ENCODE measurements around the gene GID8. TPM values are rescaled to one million over a fixed set of nuclear protein-coding genes. Genes with fewer than 3 reads are reported as not detected.

The GID8 gene
- total RNA-seq, 4 donors from 2014 or later: 30.4 to 57.0 (median 45.1) TPM

DNA sequence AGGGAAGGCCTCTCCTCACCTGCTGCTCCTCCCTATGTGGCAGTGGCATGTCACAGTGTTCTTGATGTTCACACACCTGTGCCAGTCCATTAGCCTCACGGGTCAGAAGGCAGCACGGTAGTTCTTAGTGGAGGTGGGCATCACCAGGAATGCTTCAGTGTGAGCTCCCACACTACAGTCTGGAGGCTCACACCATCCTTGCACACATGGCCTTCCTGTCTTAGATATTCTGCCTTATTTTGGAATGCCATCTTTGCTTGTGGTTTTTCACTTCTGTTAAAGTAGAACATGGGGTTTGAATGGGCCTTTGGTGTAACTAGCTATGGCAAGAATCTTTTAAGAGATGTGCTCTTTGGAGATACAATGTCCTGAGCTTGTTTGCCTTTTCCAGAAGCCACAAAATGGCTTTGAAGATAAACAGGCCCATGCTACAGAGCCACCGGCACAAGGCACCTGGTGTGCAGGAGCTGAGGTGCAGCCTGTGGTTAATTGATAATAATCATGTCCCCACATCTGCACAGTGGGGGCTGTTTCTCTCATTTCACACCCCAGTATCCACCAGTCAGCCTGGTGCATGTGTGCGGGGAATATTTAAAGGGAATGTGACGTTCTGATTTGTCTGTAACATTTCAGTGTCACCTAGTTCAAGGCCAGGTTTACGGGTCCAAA lies 11.3 kb downstream of the GID8 start:
- no peak for TF ChIP-seq POLR2AphosphoS5 (IDR thresholded peaks at IDR 0.05)
- no peak for TF ChIP-seq EP300 (IDR thresholded peaks at IDR 0.05)
- TF ChIP-seq, protein P1, sequence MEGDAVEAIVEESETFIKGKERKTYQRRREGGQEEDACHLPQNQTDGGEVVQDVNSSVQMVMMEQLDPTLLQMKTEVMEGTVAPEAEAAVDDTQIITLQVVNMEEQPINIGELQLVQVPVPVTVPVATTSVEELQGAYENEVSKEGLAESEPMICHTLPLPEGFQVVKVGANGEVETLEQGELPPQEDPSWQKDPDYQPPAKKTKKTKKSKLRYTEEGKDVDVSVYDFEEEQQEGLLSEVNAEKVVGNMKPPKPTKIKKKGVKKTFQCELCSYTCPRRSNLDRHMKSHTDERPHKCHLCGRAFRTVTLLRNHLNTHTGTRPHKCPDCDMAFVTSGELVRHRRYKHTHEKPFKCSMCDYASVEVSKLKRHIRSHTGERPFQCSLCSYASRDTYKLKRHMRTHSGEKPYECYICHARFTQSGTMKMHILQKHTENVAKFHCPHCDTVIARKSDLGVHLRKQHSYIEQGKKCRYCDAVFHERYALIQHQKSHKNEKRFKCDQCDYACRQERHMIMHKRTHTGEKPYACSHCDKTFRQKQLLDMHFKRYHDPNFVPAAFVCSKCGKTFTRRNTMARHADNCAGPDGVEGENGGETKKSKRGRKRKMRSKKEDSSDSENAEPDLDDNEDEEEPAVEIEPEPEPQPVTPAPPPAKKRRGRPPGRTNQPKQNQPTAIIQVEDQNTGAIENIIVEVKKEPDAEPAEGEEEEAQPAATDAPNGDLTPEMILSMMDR (IDR thresholded peaks at IDR 0.05): no peak
- no peak for TF ChIP-seq POLR2A (IDR thresholded peaks at IDR 0.05)
- Histone ChIP-seq H3K4me1 (peaks cover 24% of the 10 kb centered on the region), H3K4me3 (no peak overlapping the region), H3K27me3 (no peaks in the 10 kb centered on the region), H3K27ac (no peak overlapping the region), H3K9me3 (no peaks in the 10 kb centered on the region), H3K36me3 (peaks cover 57% of the 10 kb centered on the region)
- no peak for DNase-seq (ENCODE audit: low spot score in 2 of 2)
- WGBS: 94% methylated on average over 6 of the region's 6 CpGs

DNA sequence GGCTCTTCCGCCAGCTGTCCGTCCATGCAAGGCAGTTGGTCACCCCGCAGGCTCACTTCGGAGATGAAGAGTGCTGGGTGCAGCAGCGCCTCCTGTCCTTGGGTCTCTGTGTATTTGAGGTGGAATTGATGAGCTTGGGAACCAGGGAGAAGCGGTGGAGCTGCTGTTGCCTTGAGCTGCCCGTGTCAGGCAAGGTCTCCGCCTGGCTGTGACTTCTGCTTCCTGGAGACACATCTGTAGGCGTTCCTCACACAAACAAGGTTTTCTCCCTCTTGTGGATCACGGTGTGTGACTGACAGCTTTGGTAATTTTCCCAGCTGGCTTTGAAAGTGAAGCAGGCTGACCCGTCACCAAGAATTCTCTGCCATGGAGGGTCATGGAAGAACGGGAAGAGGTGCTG lies 12.0 kb downstream of the GID8 start:
- Histone ChIP-seq H3K36me3 (peaks cover 51% of the 10 kb centered on the region), H3K4me1 (peaks cover 30% of the 10 kb centered on the region)

DNA sequence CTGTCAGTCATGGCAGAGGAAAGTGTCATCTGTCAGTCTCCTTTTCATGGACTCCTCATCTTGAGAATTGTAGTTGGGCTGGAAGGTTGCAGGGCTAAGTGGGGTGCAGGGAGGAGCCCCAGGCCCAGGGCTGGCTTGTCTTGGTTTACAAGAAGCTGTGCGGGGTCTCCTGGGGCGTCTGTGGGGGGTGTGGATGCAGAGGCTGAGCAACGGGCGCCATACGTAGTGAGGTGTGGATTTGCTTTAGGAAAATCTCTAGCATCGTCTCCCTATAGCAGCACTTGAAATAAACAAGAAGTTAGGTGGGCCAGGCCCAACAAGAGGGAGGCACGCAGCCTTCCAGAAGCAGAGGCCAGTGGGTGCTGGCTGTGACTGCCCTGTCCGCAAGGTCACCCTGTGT lies 12.8 kb downstream of the GID8 start:
- no peaks in the 10 kb centered on the region for H3K27me3 ChIP-seq
- TF ChIP-seq, protein P1 (IDR thresholded peaks at IDR 0.05): no peak
- TF ChIP-seq EP300 (IDR thresholded peaks at IDR 0.05): no peak
- TF ChIP-seq POLR2AphosphoS5 (IDR thresholded peaks at IDR 0.05): no peak
- no peak for TF ChIP-seq POLR2A (IDR thresholded peaks at IDR 0.05)
- no peak overlapping the region for H3K4me3 ChIP-seq
- H3K9me3 ChIP-seq: no peaks in the 10 kb centered on the region
- H3K36me3 ChIP-seq: peaks cover 43% of the 10 kb centered on the region
- WGBS: 98% methylated on average over 8 of the region's 8 CpGs
- no peak for DNase-seq (ENCODE audit: low spot score in 2 of 2)
- H3K27ac ChIP-seq: no peak overlapping the region
- peaks cover 30% of the 10 kb centered on the region for H3K4me1 ChIP-seq

More for the DNA sequence above, 12.0 kb downstream of the GID8 start:
- Histone ChIP-seq H3K27me3 (no peaks in the 10 kb centered on the region), H3K4me3 (no peak overlapping the region), H3K9me3 (no peaks in the 10 kb centered on the region), H3K27ac (no peak overlapping the region)
- TF ChIP-seq POLR2AphosphoS5 (IDR thresholded peaks at IDR 0.05): no peak
- TF ChIP-seq, protein P1 (IDR thresholded peaks at IDR 0.05): no peak
- no peak for TF ChIP-seq EP300 (IDR thresholded peaks at IDR 0.05)
- TF ChIP-seq POLR2A (IDR thresholded peaks at IDR 0.05): no peak
- DNase-seq (ENCODE audit: low spot score in 2 of 2): no peak
- WGBS: 88% methylated on average over 11 of the region's 12 CpGs

DNA sequence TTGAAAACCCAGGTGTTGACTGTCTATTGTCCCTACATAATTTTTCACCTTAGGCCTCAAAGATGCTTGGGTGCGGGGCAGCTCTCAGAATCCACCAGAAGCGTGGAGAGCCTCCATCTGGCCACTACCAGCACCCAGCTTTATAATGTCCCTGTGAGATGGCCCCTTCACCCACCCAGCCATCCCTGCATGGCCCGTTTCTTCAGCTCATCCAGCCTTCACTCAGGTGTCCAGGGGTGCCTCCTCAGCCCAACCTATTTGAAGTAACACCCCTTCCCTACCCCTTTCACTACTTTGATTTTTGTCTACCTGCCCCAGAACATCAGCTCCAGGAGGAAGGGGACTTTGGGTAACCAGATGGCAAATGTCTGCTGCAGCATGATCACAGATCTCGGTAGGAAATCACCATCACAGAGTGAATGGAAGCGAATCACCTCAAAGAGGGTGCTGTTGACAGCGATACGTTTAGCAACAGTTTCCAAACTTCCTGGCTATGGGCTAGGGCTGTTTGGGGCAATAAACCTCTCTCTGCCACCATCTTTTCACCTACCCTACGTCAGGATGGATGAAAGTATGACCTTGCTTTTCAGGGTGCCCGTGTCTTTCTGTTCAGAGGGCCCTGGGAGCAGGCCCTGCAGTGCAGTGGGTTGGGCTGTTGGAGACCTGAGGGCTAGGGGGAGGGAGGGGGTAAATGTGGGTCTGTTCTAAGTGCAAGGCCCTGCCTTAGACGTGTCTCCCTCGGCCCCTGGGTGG lies 13.4 kb downstream of the GID8 start:
- WGBS: 92% methylated on average over 10 of the region's 11 CpGs
- Histone ChIP-seq H3K27ac (no peak overlapping the region), H3K27me3 (no peaks in the 10 kb centered on the region), H3K9me3 (no peaks in the 10 kb centered on the region), H3K4me1 (peaks cover 30% of the 10 kb centered on the region), H3K36me3 (peaks cover 37% of the 10 kb centered on the region), H3K4me3 (no peak overlapping the region)
- DNase-seq (ENCODE audit: low spot score in 2 of 2): no peak
- TF ChIP-seq POLR2AphosphoS5 (IDR thresholded peaks at IDR 0.05): no peak
- no peak for TF ChIP-seq POLR2A (IDR thresholded peaks at IDR 0.05)

DNA sequence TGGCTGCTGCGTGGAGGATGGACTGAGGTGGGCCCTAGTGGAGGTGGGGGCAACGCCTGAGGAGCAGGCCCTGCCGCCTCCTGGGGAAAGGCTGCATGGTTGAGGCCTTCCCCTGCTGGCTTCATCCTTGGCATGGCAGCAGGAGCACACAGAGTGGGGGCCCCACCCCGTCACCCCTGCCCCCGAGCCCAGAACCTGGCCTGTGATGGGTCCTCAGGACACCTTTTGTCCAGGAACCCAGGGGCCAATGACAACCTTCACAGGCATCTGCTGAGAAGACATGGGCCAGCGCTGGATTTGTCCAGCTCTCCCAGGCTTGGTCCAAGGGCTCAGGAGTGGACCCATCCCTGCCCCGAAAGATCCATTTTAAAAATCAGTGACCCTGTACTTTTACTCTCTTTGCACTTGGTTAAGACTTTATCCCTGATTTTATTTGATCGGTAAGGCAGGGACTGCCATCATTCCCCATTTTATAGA lies 14.0 kb downstream of the GID8 start:
- TF ChIP-seq, protein P1 (IDR thresholded peaks at IDR 0.05): no peak
- TF ChIP-seq POLR2A (IDR thresholded peaks at IDR 0.05): no peak
- TF ChIP-seq EP300 (IDR thresholded peaks at IDR 0.05): no peak
- TF ChIP-seq POLR2AphosphoS5 (IDR thresholded peaks at IDR 0.05): no peak
- Histone ChIP-seq H3K9me3 (no peaks in the 10 kb centered on the region), H3K4me1 (peaks cover 30% of the 10 kb centered on the region), H3K4me3 (peak overlapping the region; percentile 42), H3K27me3 (no peaks in the 10 kb centered on the region), H3K36me3 (peaks cover 31% of the 10 kb centered on the region), H3K27ac (no peak overlapping the region)
- WGBS: 85% methylated on average over 6 of the region's 8 CpGs
- no peak for DNase-seq (ENCODE audit: low spot score in 2 of 2)
